Fibroblast of lung (primary cell): Measurements from ENCODE around the gene CFAP97D2. TPM values are rescaled to one million over a fixed set of nuclear protein-coding genes. Genes with fewer than 3 reads are reported as not detected.

Experiments
- DNase-seq, 2 donors: peaks; one replicate each; pipeline versions ENCODE4 v3.0.0 to v3.0.0-alpha.2; 2010; ENCODE audit warnings: low read depth in 2 of 2
- H2AFZ ChIP-seq: 2 replicates; pipeline ENCODE4 v1.5.1; 2012; ENCODE audit warnings: low read length, control low read depth, inconsistent platforms
- H3K27ac ChIP-seq: 2 replicates; pipeline ENCODE4 v1.5.1; 2011; ENCODE audit warnings: low read length, control low read depth; ENCODE audit not compliant: insufficient read depth
- H3K27me3 ChIP-seq: 2 replicates; pipeline ENCODE4 v1.5.1; 2011; ENCODE audit warnings: mild to moderate bottlenecking, low read length; ENCODE audit not compliant: control insufficient read depth, insufficient read depth
- H3K36me3 ChIP-seq: 2 replicates; pipeline ENCODE4 v1.5.1; 2011; ENCODE audit warnings: low read length; ENCODE audit not compliant: control insufficient read depth, insufficient read depth
- H3K4me1 ChIP-seq: 2 replicates; pipeline ENCODE4 v1.5.1; 2011; ENCODE audit warnings: low read length; ENCODE audit not compliant: control insufficient read depth, insufficient read depth; ENCODE audit errors: extremely low read depth
- H3K4me2 ChIP-seq: 2 replicates; pipeline ENCODE4 v1.5.1; 2011; ENCODE audit warnings: low read length, control low read depth; ENCODE audit not compliant: insufficient read depth; ENCODE audit errors: extremely low read depth
- H3K4me3 ChIP-seq, 4 experiments: fragments of 200-600 bp in 1 of 4; sonication (generic) in 1 of 4; replicated peaks in 1 of 4; 2 replicates each; pipeline ENCODE4 v1.5.1; 2011 to 2016; ENCODE audit warnings: low read length in 4 of 4, low read depth in 3 of 4, mild to moderate bottlenecking in 3 of 4, control low read depth in 2 of 4, inconsistent platforms in 1 of 4, mixed read lengths in 1 of 4; ENCODE audit not compliant: insufficient read depth in 1 of 4; ENCODE audit errors: control extremely low read depth in 1 of 4
- H3K79me2 ChIP-seq: 2 replicates; pipeline ENCODE4 v1.5.1; 2012; ENCODE audit warnings: mild to moderate bottlenecking, low read length, inconsistent platforms; ENCODE audit not compliant: control insufficient read depth, insufficient read depth
- H3K9ac ChIP-seq: 2 replicates; pipeline ENCODE4 v1.5.1; 2011; ENCODE audit warnings: mild to moderate bottlenecking, low read length, control low read depth; ENCODE audit not compliant: insufficient read depth
- H3K9me3 ChIP-seq: 2 replicates; pipeline ENCODE4 v1.5.1; 2012; ENCODE audit warnings: low read depth, low read length; ENCODE audit not compliant: control insufficient read depth, insufficient read depth
- H4K20me1 ChIP-seq: 2 replicates; pipeline ENCODE4 v1.5.1; 2011; ENCODE audit warnings: low read length; ENCODE audit not compliant: control insufficient read depth, insufficient read depth; ENCODE audit errors: extremely low read depth
- EZH2 ChIP-seq: IDR thresholded peaks from 2 replicates; pipeline ENCODE4 v1.5.1; 2012; ENCODE audit warnings: low read length, control low read depth, mild to moderate bottlenecking; ENCODE audit errors: missing control alignments
- polyA plus RNA-seq, 2 donors: library from polyadenylated mRNA; depleted of rRNA in 1 of 2; stranded (reverse) in 1 of 2; unstranded in 1 of 2; fragments of >200 nt; gene quantifications; 2 replicates each; pipeline ENCODE4 v1.2.1, GENCODE V29; 2011 to 2012; ENCODE audit warnings: missing spikeins in 1 of 2
- total RNA-seq: library from RNA; depleted of rRNA; stranded (reverse); fragments of >200 nt; gene quantifications from 2 replicates; pipeline ENCODE4 v1.2.1, GENCODE V29; 2014
- TF ChIP-seq, protein P1 (sequence below), 2 donors: IDR thresholded peaks in 1 of 2; conservative IDR thresholded peaks in 1 of 2; 1 replicate in 1 of 2; 2 replicates in 1 of 2; pipeline ENCODE4 v1.5.1; 2011 to 2012; ENCODE audit warnings: low read length in 2 of 2, control low read depth in 1 of 2, inconsistent platforms in 1 of 2, low read depth in 1 of 2, mild to moderate bottlenecking in 1 of 2

Gene CFAP97D2
- total and polyA plus RNA-seq, 2 donors (not counting 1 experiment from before 2014, with no cell fraction given), result not detected

DNA sequence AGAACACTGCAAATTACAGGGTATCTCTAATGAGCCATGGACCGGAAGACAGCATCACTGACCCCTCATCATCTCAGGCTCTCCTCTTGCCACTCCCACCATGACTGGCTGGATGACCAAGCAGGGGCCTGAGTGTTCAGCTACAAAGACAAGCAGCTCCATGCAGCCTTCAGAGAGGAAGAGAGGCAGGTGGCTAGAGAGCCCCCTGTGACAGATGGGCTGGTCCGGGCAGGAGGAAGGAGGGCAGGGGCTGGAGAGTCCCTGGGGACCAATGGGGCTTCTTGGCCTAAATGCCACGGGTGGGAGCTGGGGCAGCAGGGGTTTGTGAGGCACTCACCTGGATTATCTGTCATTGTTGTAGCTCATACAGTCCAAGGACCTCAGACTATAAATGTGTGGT lies 33.8 kb upstream of the CFAP97D2 start:
- Histone ChIP-seq H3K79me2 (no peaks in the 10 kb centered on the region), H3K36me3 (no peaks in the 10 kb centered on the region), H2AFZ (no peak overlapping the region), H3K9ac (no peak overlapping the region), H3K4me2 (no peak overlapping the region), H3K27ac (no peak overlapping the region), H3K4me3 (no peak overlapping the region), H3K4me1 (no peaks in the 10 kb centered on the region), H3K27me3 (peaks cover 2% of the 10 kb centered on the region), H3K9me3 (no peaks in the 10 kb centered on the region), H4K20me1 (no peaks in the 10 kb centered on the region)
- no peak for DNase-seq
- TF ChIP-seq, protein P1, sequence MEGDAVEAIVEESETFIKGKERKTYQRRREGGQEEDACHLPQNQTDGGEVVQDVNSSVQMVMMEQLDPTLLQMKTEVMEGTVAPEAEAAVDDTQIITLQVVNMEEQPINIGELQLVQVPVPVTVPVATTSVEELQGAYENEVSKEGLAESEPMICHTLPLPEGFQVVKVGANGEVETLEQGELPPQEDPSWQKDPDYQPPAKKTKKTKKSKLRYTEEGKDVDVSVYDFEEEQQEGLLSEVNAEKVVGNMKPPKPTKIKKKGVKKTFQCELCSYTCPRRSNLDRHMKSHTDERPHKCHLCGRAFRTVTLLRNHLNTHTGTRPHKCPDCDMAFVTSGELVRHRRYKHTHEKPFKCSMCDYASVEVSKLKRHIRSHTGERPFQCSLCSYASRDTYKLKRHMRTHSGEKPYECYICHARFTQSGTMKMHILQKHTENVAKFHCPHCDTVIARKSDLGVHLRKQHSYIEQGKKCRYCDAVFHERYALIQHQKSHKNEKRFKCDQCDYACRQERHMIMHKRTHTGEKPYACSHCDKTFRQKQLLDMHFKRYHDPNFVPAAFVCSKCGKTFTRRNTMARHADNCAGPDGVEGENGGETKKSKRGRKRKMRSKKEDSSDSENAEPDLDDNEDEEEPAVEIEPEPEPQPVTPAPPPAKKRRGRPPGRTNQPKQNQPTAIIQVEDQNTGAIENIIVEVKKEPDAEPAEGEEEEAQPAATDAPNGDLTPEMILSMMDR (conservative IDR thresholded peaks at IDR 0.05 in 1 of 2, IDR thresholded peaks at IDR 0.05 in 1 of 2; ENCODE audit: low read depth in 1 of 2, low read length in 2 of 2), result no peak
- no peak for TF ChIP-seq EZH2

DNA sequence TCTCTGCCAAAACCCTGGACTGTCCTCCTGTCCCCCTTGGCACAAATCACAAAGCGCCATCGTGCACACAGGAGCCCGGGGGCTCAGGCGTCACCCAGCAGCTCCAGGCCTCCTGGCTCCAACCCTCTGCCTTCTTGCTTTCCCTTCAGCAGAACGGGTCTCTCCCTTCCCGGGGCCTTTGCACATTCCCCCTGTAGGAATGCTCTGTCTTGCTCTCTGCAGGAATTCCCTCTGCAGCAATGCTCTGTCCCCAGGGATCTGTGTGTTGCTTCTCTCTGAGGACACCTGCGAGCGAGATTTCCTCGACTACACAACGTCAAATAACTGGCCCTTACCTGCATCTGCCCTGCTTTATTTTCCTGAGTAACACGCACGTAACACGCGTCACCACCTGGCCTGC lies 33.3 kb upstream of the CFAP97D2 start:
- no peaks in the 10 kb centered on the region for H3K79me2 ChIP-seq
- no peak overlapping the region for H3K4me3 ChIP-seq
- TF ChIP-seq EZH2, result no peak
- TF ChIP-seq, protein P1 (conservative IDR thresholded peaks at IDR 0.05 in 1 of 2, IDR thresholded peaks at IDR 0.05 in 1 of 2; ENCODE audit: low read depth in 1 of 2, low read length in 2 of 2), result no peak
- no peaks in the 10 kb centered on the region for H3K9me3 ChIP-seq
- no peaks in the 10 kb centered on the region for H3K36me3 ChIP-seq
- no peak overlapping the region for H3K4me2 ChIP-seq
- no peaks in the 10 kb centered on the region for H4K20me1 ChIP-seq
- no peak overlapping the region for H3K27ac ChIP-seq
- H3K27me3 ChIP-seq, result peaks cover 2% of the 10 kb centered on the region
- H2AFZ ChIP-seq, result no peak overlapping the region
- no peaks in the 10 kb centered on the region for H3K4me1 ChIP-seq
- no peak for DNase-seq
- no peak overlapping the region for H3K9ac ChIP-seq

DNA sequence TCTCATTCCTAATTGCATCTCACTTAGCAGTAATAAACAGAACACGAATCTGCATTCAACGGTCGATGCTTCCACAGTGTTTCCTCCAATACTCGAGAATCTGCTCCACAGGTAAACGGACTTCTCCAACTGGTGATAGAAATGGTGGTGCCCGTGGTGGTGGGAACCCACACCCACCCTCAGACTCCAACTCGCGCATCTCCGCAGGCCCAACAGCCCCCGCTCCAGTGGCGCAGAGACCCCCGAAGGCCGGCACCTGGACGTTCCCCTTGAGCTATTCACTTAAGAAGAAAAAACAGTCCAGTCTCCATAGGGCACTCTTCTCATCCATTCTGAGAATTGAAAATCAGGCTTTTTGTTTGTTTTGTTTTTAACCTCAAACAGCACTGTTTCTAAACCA lies 32.9 kb upstream of the CFAP97D2 start:
- H3K36me3 ChIP-seq, result no peaks in the 10 kb centered on the region
- H3K79me2 ChIP-seq, result no peaks in the 10 kb centered on the region
- H3K9ac ChIP-seq, result no peak overlapping the region
- no peaks in the 10 kb centered on the region for H3K9me3 ChIP-seq
- H3K4me1 ChIP-seq, result no peaks in the 10 kb centered on the region
- no peak overlapping the region for H3K4me3 ChIP-seq
- no peak overlapping the region for H3K27ac ChIP-seq
- TF ChIP-seq EZH2, result no peak
- H3K27me3 ChIP-seq, result peaks cover 2% of the 10 kb centered on the region
- H3K4me2 ChIP-seq, result no peak overlapping the region
- DNase-seq, result no peak
- no peaks in the 10 kb centered on the region for H4K20me1 ChIP-seq
- H2AFZ ChIP-seq, result no peak overlapping the region
